MM.1S (cell line): Measurements from ENCODE around the gene LINGO1.

Experiments used
- DNase-seq: peaks from one replicate; pipeline ENCODE4 v3.0.0-alpha.2; 2015
- H2AFZ ChIP-seq: fragments of 300-600 bp; sonication (generic); 2 replicates; pipeline ENCODE4 v1.6.0; 2016; ENCODE audit warnings: antibody characterized with exemption, low read length
- H3F3A ChIP-seq: fragments of 300-600 bp; sonication (generic); 2 replicates; pipeline ENCODE4 v1.6.1; 2016; ENCODE audit warnings: mild to moderate bottlenecking, antibody characterized with exemption, low read length, moderate library complexity, mixed read lengths; ENCODE audit not compliant: insufficient read depth
- H3K27ac ChIP-seq: fragments of 300-600 bp; sonication (generic); 2 replicates; pipeline ENCODE4 v1.5.1; 2016; ENCODE audit warnings: mild to moderate bottlenecking, low read length
- H3K27me3 ChIP-seq: fragments of 300-600 bp; sonication (generic); replicated peaks from 2 replicates; pipeline ENCODE4 v1.6.0; 2016; ENCODE audit warnings: low read length; ENCODE audit not compliant: insufficient read depth
- H3K36me3 ChIP-seq: fragments of 300-600 bp; sonication (generic); replicated peaks from 2 replicates; pipeline ENCODE4 v1.6.1; 2016; ENCODE audit warnings: mild to moderate bottlenecking, low read length, mixed read lengths; ENCODE audit not compliant: insufficient read depth
- H3K4me1 ChIP-seq: fragments of 300-600 bp; sonication (generic); 2 replicates; pipeline ENCODE4 v1.6.1; 2016; ENCODE audit warnings: low read length, mixed read lengths
- H3K4me2 ChIP-seq: fragments of 300-600 bp; sonication (generic); 2 replicates; pipeline ENCODE4 v1.6.0; 2016; ENCODE audit warnings: low read depth, low read length
- H3K4me3 ChIP-seq: fragments of 300-600 bp; sonication (generic); 2 replicates; pipeline ENCODE4 v1.5.1; 2016; ENCODE audit warnings: low read length, mixed read lengths
- H3K79me2 ChIP-seq: fragments of 300-600 bp; sonication (generic); 2 replicates; pipeline ENCODE4 v1.6.1; 2016; ENCODE audit warnings: mixed run types, low read length, mixed read lengths
- H3K9ac ChIP-seq: fragments of 300-600 bp; sonication (generic); 2 replicates; pipeline ENCODE4 v1.6.1; 2016; ENCODE audit warnings: low read length, mixed read lengths
- H3K9me2 ChIP-seq: fragments of 300-600 bp; sonication (generic); replicated peaks from 2 replicates; pipeline ENCODE4 v1.6.1; 2016; ENCODE audit warnings: mild to moderate bottlenecking, low read length, mixed read lengths; ENCODE audit not compliant: insufficient read depth
- H3K9me3 ChIP-seq: fragments of 300-600 bp; sonication (generic); replicated peaks from 2 replicates; pipeline ENCODE4 v1.6.1; 2016; ENCODE audit warnings: mild to moderate bottlenecking, low read length, mixed read lengths; ENCODE audit not compliant: insufficient read depth
- H4K20me1 ChIP-seq: fragments of 300-600 bp; sonication (generic); 2 replicates; pipeline ENCODE4 v1.6.1; 2016; ENCODE audit warnings: mild to moderate bottlenecking, low read length, moderate library complexity, mixed read lengths; ENCODE audit not compliant: insufficient read depth
- CTCF ChIP-seq: fragments of 300-600 bp; sonication (generic); IDR thresholded peaks from 2 replicates; pipeline ENCODE4 v1.5.1; 2016; ENCODE audit warnings: antibody characterized with exemption, low read length, mixed read lengths
- EZH2 ChIP-seq: fragments of 300-600 bp; sonication (generic); optimal IDR thresholded peaks from 2 replicates; pipeline ENCODE3; 2017; ENCODE audit warnings: low read depth, mild to moderate bottlenecking, antibody characterized with exemption, low read length, mixed read lengths
- EZH2phosphoT487 ChIP-seq: fragments of 300-600 bp; sonication (generic); IDR thresholded peaks from 2 replicates; pipeline ENCODE4 v1.6.1; 2018; ENCODE audit warnings: antibody characterized with exemption, low read length

The LINGO1 gene

GRCh38 chr15:77609558-77609957 is 23.2 kb downstream of the LINGO1 start:
- H3K4me1 ChIP-seq = no peaks in the 10 kb centered on the region
- no peak overlapping the region for H3K9ac ChIP-seq

GRCh38 chr15:77608774-77609173 is 23.9 kb downstream of the LINGO1 start:
- H3K4me2 ChIP-seq = no peak overlapping the region

More at GRCh38 chr15:77609558-77609957, 23.2 kb downstream of the LINGO1 start:
- H3K79me2 ChIP-seq = no peaks in the 10 kb centered on the region
- no peak overlapping the region for H3K4me2 ChIP-seq
- no peaks in the 10 kb centered on the region for H3K36me3 ChIP-seq
- DNase-seq = no peak
- no peaks in the 10 kb centered on the region for H3F3A ChIP-seq
- peaks cover 19% of the 10 kb centered on the region; the same call in 1 of the 2 replicates for H3K27me3 ChIP-seq
- no peak overlapping the region for H2AFZ ChIP-seq
- H3K27ac ChIP-seq = no peak overlapping the region
- H3K9me2 ChIP-seq = no peaks in the 10 kb centered on the region
- no peak for TF ChIP-seq CTCF
- TF ChIP-seq EZH2 = no peak
- no peak for TF ChIP-seq EZH2phosphoT487
- no peaks in the 10 kb centered on the region for H4K20me1 ChIP-seq
- H3K4me3 ChIP-seq = no peak overlapping the region
- no peaks in the 10 kb centered on the region for H3K9me3 ChIP-seq

GRCh38 chr15:77607894-77608261 is 24.8 kb downstream of the LINGO1 start:
- no peak overlapping the region for H3K9ac ChIP-seq
- H3K4me1 ChIP-seq = no peaks in the 10 kb centered on the region
- no peak overlapping the region for H2AFZ ChIP-seq
- no peaks in the 10 kb centered on the region for H3K9me3 ChIP-seq
- no peak overlapping the region for H3K4me3 ChIP-seq
- peaks cover 7% of the 10 kb centered on the region; the same call in 1 of the 2 replicates for H3K27me3 ChIP-seq
- H3K79me2 ChIP-seq = no peaks in the 10 kb centered on the region
- no peaks in the 10 kb centered on the region for H4K20me1 ChIP-seq
- no peaks in the 10 kb centered on the region for H3K9me2 ChIP-seq
- DNase-seq = no peak
- H3F3A ChIP-seq = no peaks in the 10 kb centered on the region
- no peak overlapping the region for H3K27ac ChIP-seq
- no peak overlapping the region for H3K4me2 ChIP-seq
- TF ChIP-seq CTCF = no peak
- TF ChIP-seq EZH2 = no peak
- no peak for TF ChIP-seq EZH2phosphoT487
- no peaks in the 10 kb centered on the region for H3K36me3 ChIP-seq

More at GRCh38 chr15:77608774-77609173, 23.9 kb downstream of the LINGO1 start:
- H3K9ac ChIP-seq = no peak overlapping the region
- H4K20me1 ChIP-seq = no peaks in the 10 kb centered on the region
- no peaks in the 10 kb centered on the region for H3K36me3 ChIP-seq
- H3K4me1 ChIP-seq = no peaks in the 10 kb centered on the region
- TF ChIP-seq CTCF (no peak), EZH2 (no peak), EZH2phosphoT487 (no peak)
- no peaks in the 10 kb centered on the region for H3K79me2 ChIP-seq
- no peak overlapping the region for H3K4me3 ChIP-seq
- no peaks in the 10 kb centered on the region for H3K9me2 ChIP-seq
- H3K27me3 ChIP-seq = peaks cover 12% of the 10 kb centered on the region; the same call in 1 of the 2 replicates
- no peak overlapping the region for H2AFZ ChIP-seq
- H3F3A ChIP-seq = no peaks in the 10 kb centered on the region
- H3K27ac ChIP-seq = no peak overlapping the region
- H3K9me3 ChIP-seq = no peaks in the 10 kb centered on the region
- no peak for DNase-seq
